GM23248 (cell line): Measurements from ENCODE around the gene DLG2.

Source experiments
- EZH2 ChIP-seq: fragments of 200-600 bp; sonication (generic); IDR thresholded peaks from 2 replicates; pipeline ENCODE4 v1.6.1; 2018; ENCODE audit warnings: antibody characterized with exemption, mild to moderate bottlenecking; ENCODE audit not compliant: insufficient read depth, poor library complexity, severe bottlenecking
- EZH2phosphoT487 ChIP-seq: fragments of 200-600 bp; sonication (generic); IDR thresholded peaks from 2 replicates; pipeline ENCODE4 v1.6.1; 2018; ENCODE audit warnings: antibody characterized with exemption, moderate library complexity, mild to moderate bottlenecking, low read depth; ENCODE audit not compliant: insufficient read depth

- TF ChIP-seq EZH2 (no peak), EZH2phosphoT487 (no peak)
These were observed 232.9 kb downstream of the DLG2 start for GRCh38 chr11:85394283-85394682.
